Right atrium auricular region (tissue), 2 donors: ENCODE results near the gene PSMD5. TPM values are rescaled to one million over a fixed set of nuclear protein-coding genes. Genes with fewer than 3 reads are reported as not detected.

Source experiments
- DNase-seq: peaks from one replicate; pipeline ENCODE4 v3.0.0-alpha.2; 2019; ENCODE audit warnings: low spot score
- H3K27ac ChIP-seq, 2 donors: fragments of 200-600 bp; sonication (generic); 1 replicate in 1 of 2; 2 replicates in 1 of 2; pipeline ENCODE4 v1.5.1; 2016 to 2019
- H3K27me3 ChIP-seq, 2 donors: fragments of 200-600 bp; sonication (generic); one replicate each; pipeline versions ENCODE4 v1.5.1 to v1.6.0; 2017 to 2019
- H3K36me3 ChIP-seq: fragments of 200-600 bp; sonication (generic); one replicate; pipeline ENCODE4 v1.5.1; 2016
- H3K4me1 ChIP-seq, 2 donors: fragments of 200-600 bp; sonication (generic); one replicate each; pipeline versions ENCODE4 v1.5.1 to v1.6.0; 2017 to 2019
- H3K4me3 ChIP-seq, 2 donors: fragments of 200-600 bp; sonication (generic); 1 replicate in 1 of 2; 2 replicates in 1 of 2; pipeline ENCODE4 v1.5.1; 2017 to 2019; ENCODE audit warnings: mild to moderate bottlenecking in 1 of 2, moderate library complexity in 1 of 2
- H3K9me3 ChIP-seq, 2 donors: fragments of 200-600 bp; sonication (generic); one replicate each; pipeline ENCODE4 v1.5.1; 2019
- total RNA-seq, 2 donors: library from RNA; depleted of rRNA; stranded (reverse); fragments of >200 nt; gene quantifications; one replicate each; pipeline ENCODE4 v1.1.0, GENCODE V29; 2016
- TF ChIP-seq, protein P1 (sequence below), 2 donors: fragments of 200-600 bp; sonication (generic); IDR thresholded peaks; one replicate each; pipeline ENCODE4 v1.5.1; 2019; ENCODE audit warnings: antibody characterized with exemption in 2 of 2

Gene PSMD5
- total RNA-seq, 2 donors from 2014 or later: 12.8 to 13.9 TPM

- peak overlapping the region; percentile 49 to 54 for H3K4me3 ChIP-seq
- peak overlapping the region; percentile 85 to 88 for H3K27ac ChIP-seq
- H3K27me3 ChIP-seq: no peaks in the 10 kb centered on the region
- TF ChIP-seq, protein P1, sequence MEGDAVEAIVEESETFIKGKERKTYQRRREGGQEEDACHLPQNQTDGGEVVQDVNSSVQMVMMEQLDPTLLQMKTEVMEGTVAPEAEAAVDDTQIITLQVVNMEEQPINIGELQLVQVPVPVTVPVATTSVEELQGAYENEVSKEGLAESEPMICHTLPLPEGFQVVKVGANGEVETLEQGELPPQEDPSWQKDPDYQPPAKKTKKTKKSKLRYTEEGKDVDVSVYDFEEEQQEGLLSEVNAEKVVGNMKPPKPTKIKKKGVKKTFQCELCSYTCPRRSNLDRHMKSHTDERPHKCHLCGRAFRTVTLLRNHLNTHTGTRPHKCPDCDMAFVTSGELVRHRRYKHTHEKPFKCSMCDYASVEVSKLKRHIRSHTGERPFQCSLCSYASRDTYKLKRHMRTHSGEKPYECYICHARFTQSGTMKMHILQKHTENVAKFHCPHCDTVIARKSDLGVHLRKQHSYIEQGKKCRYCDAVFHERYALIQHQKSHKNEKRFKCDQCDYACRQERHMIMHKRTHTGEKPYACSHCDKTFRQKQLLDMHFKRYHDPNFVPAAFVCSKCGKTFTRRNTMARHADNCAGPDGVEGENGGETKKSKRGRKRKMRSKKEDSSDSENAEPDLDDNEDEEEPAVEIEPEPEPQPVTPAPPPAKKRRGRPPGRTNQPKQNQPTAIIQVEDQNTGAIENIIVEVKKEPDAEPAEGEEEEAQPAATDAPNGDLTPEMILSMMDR (IDR thresholded peaks at IDR 0.05): peak; percentile 18 to 75
- peaks cover 4% of the 10 kb centered on the region for H3K36me3 ChIP-seq
- no peaks in the 10 kb centered on the region for H3K9me3 ChIP-seq
- peak; percentile 93 for DNase-seq
- peaks cover 0 to 14% of the 10 kb centered on the region in 2 donors for H3K4me1 ChIP-seq
Measured at GRCh38 chr9:120868676-120869359, 26.1 kb upstream of the PSMD5 start.

DNA sequence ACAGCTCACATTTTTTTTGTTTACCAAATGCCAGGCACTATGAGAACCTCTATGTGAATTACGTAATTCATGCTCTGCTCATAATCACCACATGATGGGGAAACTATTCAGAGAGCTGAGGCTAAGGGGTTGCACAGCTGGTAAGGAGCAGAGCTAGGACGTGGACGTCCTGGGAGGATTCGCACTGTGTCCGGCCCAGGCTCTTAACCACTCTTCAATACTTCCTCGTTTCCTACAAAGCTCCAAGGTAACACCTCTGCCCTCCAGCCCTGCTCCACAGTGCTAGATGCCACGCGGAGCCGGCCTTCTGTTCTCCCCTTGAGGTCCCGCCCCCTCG is 25.6 kb upstream of the PSMD5 start:
- Histone ChIP-seq H3K36me3 (peaks cover 9% of the 10 kb centered on the region), H3K4me1 (peaks cover 0 to 14% of the 10 kb centered on the region in 2 donors), H3K4me3 (peak overlapping the region; percentile 30 to 54), H3K27ac (peak overlapping the region; percentile 85 to 88), H3K27me3 (no peaks in the 10 kb centered on the region), H3K9me3 (no peaks in the 10 kb centered on the region)
- DNase-seq: no peak
- TF ChIP-seq, protein P1 (IDR thresholded peaks at IDR 0.05): no peak

GRCh38 chr9:120867676-120868338 is 25.1 kb upstream of the PSMD5 start:
- H3K36me3 ChIP-seq: peaks cover 13% of the 10 kb centered on the region
- H3K9me3 ChIP-seq: no peaks in the 10 kb centered on the region
- peak overlapping the region; percentile 85 to 88 for H3K27ac ChIP-seq
- no peaks in the 10 kb centered on the region for H3K27me3 ChIP-seq
- H3K4me1 ChIP-seq: peaks cover 0 to 14% of the 10 kb centered on the region in 2 donors
- H3K4me3 ChIP-seq: peak overlapping the region in 1 of 2 donors; percentile 54
- no peak for DNase-seq
- TF ChIP-seq, protein P1 (IDR thresholded peaks at IDR 0.05): no peak

GRCh38 chr9:120866651-120867050 is 23.9 kb upstream of the PSMD5 start:
- Histone ChIP-seq H3K9me3 (no peaks in the 10 kb centered on the region), H3K36me3 (peaks cover 22% of the 10 kb centered on the region), H3K4me1 (peaks cover 0 to 14% of the 10 kb centered on the region in 2 donors), H3K4me3 (no peak overlapping the region), H3K27ac (no peak overlapping the region), H3K27me3 (no peaks in the 10 kb centered on the region)
- TF ChIP-seq, protein P1 (IDR thresholded peaks at IDR 0.05): no peak
- DNase-seq: no peak

- Histone ChIP-seq H3K36me3 (peaks cover 26% of the 10 kb centered on the region), H3K4me3 (no peak overlapping the region), H3K27me3 (no peaks in the 10 kb centered on the region), H3K27ac (no peak overlapping the region), H3K9me3 (no peaks in the 10 kb centered on the region), H3K4me1 (peaks cover 0 to 14% of the 10 kb centered on the region in 2 donors)
- TF ChIP-seq, protein P1 (IDR thresholded peaks at IDR 0.05): no peak
- DNase-seq: no peak
Measured at GRCh38 chr9:120865809-120866208, 23.1 kb upstream of the PSMD5 start.
